GM21360 (cell line): ENCODE measurements around the gene CCNC.
A peak's percentile ranks its signal among the peaks of the same experiment; 100 is the strongest.

ENCODE experiments used
- ATAC-seq: cut with Tn5 transposase; IDR thresholded peaks from one replicate; pipeline ENCODE4 v1.9.1; 2021; ENCODE audit warnings: mild to moderate bottlenecking, moderate library complexity; ENCODE audit not compliant: unreplicated experiment

Gene CCNC

DNA sequence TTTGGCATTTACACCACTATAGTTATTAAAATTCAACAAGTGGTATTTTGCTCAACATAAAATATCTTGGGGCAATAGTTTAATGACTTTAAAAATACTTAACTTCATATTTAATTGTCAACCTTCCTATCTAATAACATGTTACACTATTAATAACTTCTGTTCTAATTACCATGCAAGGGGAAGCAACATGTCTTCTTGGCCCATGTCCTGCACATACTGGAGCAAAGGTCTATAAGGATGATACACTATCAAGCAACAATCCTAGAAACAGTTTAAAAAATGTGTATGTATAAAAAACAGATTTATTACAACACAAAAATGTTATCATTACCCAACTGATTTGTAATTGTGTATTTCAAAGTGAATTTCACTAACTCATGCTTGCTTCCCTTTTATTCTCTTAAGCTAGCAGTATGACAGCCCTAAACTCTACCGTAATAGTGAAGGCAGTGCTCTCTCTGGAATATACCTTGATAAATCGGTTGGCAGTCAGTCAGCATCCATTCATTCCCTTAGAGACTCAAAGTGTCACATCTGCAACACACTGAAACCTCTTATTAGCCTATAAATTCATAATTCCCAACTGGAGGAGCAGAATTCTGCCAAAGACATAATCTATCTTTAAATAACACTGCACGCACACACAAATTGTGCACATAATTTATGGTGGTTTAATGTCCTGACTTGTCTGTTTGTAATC is 18.3 kb downstream of the CCNC start:
- ATAC-seq, result no peak

DNA sequence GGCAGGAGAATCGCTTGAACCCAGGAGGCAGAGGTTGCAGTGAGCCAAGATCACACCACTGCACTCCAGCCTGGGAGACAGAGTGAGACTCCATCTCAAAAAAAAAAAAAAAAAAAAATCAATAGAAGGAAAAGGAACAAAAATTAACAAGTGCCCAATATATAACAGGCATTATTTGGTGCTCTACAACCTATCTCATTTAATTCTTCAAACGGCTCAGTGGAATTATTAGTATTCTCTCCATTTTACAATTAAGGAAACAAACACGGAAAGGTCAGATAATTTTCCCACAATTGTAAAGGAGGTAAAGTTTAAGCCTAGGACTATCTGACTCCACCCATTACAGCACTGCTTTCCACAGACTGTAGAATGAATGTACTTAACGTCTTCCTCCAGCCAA is 19.8 kb downstream of the CCNC start:
- no peak for ATAC-seq

DNA sequence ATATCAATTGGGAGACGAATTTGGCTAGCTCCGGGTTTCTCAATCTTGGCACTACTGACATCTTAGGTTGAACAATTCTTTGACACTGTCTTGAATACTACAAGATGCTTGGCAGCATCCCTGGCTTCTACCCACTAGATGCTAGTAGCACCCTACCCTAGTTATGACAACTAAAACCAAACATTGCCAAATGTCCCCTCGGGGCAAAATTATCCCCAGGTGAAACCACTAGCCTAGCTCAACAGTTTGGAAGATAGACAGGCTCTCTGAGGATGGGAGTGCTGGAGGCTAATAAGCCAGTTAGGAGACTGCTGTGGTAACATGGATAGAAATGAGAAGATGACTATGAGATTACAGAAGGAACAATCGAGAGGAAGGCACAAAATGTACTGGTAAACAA is 20.9 kb downstream of the CCNC start:
- no peak for ATAC-seq

- ATAC-seq, result no peak
Measured at GRCh38 chr6:99545442-99545841, 23.0 kb downstream of the CCNC start.

- no peak for ATAC-seq
Measured at GRCh38 chr6:99543968-99544367, 24.5 kb downstream of the CCNC start.

DNA sequence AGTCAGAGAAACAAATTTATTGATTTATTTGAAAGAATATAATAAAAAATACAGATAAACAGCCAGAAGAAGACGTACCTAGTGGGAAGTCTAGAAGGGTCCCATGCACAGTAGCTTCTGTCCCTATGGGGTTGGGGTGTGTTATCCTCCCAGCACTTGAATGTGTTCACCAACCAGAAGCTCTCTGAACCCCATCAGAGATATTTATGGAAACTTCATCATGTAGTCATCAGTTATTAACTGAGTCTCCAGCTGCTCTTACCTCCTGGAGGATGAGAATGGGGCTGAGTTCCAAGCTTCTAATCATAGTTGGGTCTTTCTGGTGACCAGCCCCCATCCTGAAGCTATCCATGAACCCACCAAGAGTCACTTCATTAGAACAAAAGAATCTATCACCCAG is 37.8 kb downstream of the CCNC start:
- no peak for ATAC-seq

DNA sequence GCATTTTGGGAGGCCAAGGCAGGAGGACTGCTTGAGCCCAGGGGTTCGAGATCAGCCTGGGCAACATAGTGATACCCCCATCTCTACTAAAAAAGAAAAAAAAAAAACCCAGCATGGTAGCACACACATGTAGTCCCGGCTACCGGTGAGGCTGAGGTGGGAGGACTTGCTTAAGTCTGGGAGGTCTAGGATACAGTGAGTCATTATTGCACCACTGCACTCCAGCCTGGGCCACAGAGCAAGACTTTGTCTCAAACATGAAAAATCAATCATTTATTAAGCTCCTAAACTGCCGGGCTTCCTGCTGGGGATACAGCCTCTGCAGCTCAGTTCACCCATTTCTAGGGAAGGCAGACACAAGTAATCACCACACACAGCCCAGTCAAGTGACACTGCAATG is 45.9 kb downstream of the CCNC start:
- no peak for ATAC-seq

DNA sequence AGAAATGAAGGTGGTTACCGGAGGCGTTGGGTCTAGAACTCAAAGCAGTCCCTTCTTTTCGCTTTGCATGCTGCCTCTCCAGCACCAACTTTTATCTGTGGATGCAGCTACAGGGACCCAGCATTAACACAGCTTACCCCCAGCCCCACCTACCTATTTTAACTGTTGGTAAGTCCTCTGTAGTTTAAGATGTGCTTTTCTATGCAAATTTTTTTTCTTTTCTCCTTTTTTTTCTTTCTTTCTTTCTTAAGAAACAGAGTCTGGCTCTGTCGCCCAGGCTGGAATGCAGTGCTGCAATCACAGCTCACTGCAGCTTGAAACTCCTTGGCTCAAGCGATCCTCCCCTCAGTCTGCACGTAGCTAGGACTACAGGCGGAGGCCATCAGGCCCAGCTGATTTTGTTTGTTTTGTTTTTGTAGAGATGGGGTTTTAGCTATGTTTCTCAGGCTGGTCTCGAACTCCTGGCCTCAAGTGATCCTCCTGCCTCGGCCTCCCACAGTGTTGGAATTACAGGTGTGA is 46.8 kb downstream of the CCNC start:
- ATAC-seq, result peak; percentile 23

GRCh38 chr6:99520855-99521632 is 47.4 kb downstream of the CCNC start:
- peak; percentile 94 for ATAC-seq

DNA sequence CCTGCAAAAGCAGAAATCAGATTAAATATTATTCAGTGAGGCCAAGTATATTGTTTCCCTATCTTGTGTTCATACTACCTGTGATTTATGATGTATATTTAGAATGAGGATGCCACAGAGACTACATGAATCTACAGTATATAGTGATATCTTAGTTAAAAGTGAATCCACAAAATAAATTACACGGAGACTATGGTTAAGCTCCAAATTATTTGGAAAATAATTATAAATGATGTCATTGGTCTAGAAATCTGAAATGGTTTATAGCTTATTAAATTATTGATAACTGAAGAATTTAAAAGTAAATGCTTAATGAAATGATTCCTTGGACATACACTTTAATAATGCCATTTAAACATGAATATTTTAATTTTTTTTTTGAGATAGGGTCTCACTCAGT is 49.0 kb downstream of the CCNC start:
- ATAC-seq, result no peak

DNA sequence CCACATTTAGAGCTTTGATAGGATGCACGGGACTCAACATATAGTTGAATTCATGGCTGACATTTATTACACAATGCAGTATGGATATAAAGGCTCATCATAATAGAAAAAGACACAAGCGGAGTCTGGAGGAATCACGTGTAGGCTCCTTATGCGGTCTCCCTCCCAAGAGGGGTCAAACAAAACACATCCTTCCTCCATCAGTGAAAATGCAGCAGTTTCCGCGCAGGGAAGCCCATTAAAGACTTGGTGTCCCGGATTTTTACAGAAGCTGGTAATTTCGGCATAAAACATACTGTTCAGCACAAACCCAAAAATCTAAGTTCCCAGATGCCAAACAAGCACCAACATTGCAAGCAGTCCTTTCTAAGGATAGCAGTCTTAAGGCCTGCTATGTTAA is 54.4 kb downstream of the CCNC start:
- ATAC-seq, result no peak

DNA sequence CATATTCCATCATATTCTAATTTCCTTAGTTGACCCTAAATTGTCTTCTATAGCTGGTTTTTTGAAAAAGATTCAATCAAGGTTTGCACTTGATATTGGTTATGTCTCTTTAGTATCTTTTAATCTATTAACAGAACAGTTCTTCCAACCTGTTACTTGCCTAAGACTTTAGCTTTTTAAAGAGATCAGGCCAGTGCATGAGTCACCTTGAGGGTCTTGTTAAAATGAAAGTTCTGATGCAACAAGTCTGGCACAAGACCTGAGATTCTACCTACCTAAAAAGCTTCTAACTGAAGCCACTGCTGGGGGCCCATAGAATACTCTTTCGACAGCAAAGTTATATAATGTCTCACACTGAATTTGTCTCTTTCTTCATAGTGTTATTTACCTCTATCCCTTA is 56.4 kb downstream of the CCNC start:
- ATAC-seq, result no peak

- no peak for ATAC-seq
Measured at GRCh38 chr6:99507648-99508047, 60.8 kb downstream of the CCNC start.

DNA sequence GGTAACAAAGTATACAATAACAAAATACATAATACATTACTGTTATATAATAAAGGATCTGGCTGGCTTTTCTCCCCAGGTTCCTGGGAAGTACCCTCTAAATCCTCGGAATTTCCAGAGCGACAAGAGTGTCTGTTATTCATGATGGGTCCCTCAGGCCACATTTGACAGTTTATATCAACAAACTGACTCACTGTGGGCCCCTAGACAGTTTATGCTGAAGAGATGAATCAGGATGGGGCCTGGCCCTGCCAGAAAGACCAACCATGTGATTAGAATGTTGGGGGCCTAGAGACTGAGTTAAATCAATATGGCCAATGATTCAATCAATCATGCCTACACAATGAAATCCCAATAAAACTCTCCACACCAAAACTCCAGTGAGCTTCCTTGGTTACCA is 66.7 kb downstream of the CCNC start:
- ATAC-seq, result no peak

- no peak for ATAC-seq
Measured at GRCh38 chr6:99498421-99498820, 70.0 kb downstream of the CCNC start.

DNA sequence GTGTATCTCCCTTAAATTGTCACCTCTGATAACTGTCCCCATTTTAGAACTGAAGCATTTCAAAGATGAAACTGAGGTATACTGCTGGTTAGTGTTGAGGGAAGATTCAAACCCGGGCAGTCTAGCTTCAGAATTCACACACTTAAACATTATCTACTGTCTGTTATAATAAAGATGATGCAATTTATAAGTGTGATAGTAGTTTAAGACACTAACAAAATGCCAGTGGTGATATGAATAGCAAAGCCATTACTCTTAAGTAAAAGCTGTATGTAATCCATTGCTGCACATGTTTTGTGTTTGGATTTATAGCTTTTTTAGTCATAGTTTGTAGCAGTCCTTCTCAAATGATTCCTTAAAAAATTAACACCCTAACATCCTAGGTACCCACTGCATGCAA is 73.0 kb downstream of the CCNC start:
- no peak for ATAC-seq
